H7 (cell line): ENCODE data around the gene MYL6B. TPM values are rescaled to one million over a fixed set of nuclear protein-coding genes. Genes with fewer than 3 reads are reported as not detected.
"Not testable (repeated sequence)": the region's sequence is repeated elsewhere in the genome, so short reads cannot be mapped to it uniquely, and the experiment has no call there.

Experiments used
- DNase-seq: peaks from one replicate; pipeline ENCODE4 v3.0.0; 2012
- H3K27me3 ChIP-seq: 2 replicates; pipeline ENCODE4 v1.6.0; 2011; ENCODE audit warnings: mild to moderate bottlenecking, low read length; ENCODE audit not compliant: control insufficient read depth, insufficient read depth
- H3K36me3 ChIP-seq: replicated peaks from 2 replicates; pipeline ENCODE4 v1.5.1; 2011; ENCODE audit warnings: low read length; ENCODE audit not compliant: control insufficient read depth, insufficient read depth
- H3K4me3 ChIP-seq: 2 replicates; pipeline ENCODE4 v1.5.1; 2011; ENCODE audit warnings: low read depth, mild to moderate bottlenecking, control low read depth, low read length, moderate library complexity; ENCODE audit not compliant: insufficient read depth
- total RNA-seq: library from RNA; depleted of rRNA; stranded (reverse); fragments of >200 nt; shearing (Covaris generic); gene quantifications from 2 replicates; pipeline ENCODE4 v1.2.3, GENCODE V29; 2014; rRNA removed

MYL6B gene
- 118 and 129 TPM in 2 replicates for total RNA-seq

- DNase-seq: peak; percentile 97
- Histone ChIP-seq H3K4me3 (peak within 1 kb of the TSS; percentile 70), H3K36me3 (peaks cover 7% of the 10 kb centered on the region), H3K27me3 (no peaks in the 10 kb centered on the region)
Observed at GRCh38 chr12:56152132-56152755, at the start of gene MYL6B. TSS of gene MYL6B (plus strand) at chr12:56152587. CDS start at chr12:56153919, 1,332 bp downstream.

DNA sequence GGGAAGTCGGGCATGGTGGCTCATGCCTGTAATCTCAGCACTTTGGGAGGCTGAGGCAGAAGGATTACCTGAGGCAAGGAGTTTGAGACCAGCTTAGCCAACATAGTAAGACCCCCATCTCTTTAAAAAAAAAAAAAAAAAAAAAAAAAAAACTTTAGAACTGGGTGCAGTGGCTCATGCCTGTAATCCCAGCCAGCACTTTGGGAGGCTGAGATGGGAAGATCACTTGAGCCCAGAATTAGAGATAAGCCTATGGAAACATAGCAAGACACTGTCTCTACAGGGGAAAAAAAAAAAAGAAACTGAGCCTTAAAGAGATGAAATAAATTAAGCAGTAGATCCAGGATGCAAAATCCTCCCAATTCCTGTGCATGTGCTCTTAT is 49.7 kb upstream of the MYL6B start:
- Histone ChIP-seq H3K4me3 (no peak overlapping the region), H3K27me3 (no peaks in the 10 kb centered on the region), H3K36me3 (peaks cover 35% of the 10 kb centered on the region)
- no peak for DNase-seq

- peak overlapping the region; percentile 87 for H3K4me3 ChIP-seq
- no peak for DNase-seq
- no peaks in the 10 kb centered on the region for H3K27me3 ChIP-seq
- H3K36me3 ChIP-seq: peaks cover 37% of the 10 kb centered on the region
Observed at GRCh38 chr12:56103066-56103711, 49.2 kb upstream of the MYL6B start.

DNA sequence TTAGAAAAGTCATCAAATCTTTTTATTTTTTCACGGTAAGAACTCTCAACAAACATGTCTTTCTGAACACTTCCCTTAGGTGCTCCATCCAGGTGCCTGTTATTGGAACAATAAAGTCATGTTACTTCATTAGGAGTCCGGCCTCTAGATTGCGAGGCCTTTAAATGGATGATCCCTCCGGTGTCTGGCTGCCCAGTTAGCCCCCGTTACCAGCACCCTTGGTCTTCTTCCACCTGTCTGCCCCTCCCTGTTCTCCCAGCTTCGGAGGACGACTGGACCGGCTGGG is 48.6 kb upstream of the MYL6B start:
- no peak for DNase-seq
- H3K36me3 ChIP-seq: peaks cover 40% of the 10 kb centered on the region
- no peaks in the 10 kb centered on the region for H3K27me3 ChIP-seq
- H3K4me3 ChIP-seq: peak overlapping the region; percentile 87

DNA sequence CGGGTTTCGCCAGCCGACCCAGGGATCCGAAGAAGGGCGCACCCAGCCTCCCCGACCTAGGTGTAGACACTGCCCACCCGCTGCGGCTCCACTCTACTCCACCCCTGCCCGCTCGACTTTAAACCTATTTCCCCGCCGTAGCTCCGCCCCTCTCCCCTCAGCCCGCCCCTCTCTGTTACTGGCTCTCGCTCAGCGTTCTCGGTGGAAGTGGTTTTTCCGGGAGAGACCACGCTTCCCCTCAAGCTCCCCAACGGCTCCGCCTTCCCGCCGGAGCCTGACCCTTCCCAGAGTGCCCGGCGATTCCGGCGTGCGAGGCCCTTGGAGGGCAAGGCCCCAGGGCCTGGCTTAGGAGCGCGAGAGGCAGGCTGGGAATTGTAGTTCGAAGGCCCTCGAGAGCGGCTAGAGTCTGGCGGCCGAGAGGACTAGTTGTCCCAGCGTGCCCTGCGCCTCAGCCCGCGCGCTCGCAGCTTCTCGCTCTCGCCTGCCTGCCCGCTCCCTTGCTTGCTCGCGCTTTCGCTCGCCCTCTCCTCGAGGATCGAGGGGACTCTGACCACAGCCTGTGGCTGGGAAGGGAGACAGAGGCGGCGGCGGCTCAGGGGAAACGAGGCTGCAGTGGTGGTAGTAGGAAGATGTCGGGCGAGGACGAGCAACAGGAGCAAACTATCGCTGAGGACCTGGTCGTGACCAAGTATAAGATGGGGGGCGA is 48.1 kb upstream of the MYL6B start, which contains the start of gene PA2G4:
Gene PA2G4, plus strand, starts transcription at position 451 of the 706 bp plus-strand sequence. Its CDS starts 179 bp downstream, at position 630.
- peaks cover 38% of the 10 kb centered on the region for H3K36me3 ChIP-seq

DNA sequence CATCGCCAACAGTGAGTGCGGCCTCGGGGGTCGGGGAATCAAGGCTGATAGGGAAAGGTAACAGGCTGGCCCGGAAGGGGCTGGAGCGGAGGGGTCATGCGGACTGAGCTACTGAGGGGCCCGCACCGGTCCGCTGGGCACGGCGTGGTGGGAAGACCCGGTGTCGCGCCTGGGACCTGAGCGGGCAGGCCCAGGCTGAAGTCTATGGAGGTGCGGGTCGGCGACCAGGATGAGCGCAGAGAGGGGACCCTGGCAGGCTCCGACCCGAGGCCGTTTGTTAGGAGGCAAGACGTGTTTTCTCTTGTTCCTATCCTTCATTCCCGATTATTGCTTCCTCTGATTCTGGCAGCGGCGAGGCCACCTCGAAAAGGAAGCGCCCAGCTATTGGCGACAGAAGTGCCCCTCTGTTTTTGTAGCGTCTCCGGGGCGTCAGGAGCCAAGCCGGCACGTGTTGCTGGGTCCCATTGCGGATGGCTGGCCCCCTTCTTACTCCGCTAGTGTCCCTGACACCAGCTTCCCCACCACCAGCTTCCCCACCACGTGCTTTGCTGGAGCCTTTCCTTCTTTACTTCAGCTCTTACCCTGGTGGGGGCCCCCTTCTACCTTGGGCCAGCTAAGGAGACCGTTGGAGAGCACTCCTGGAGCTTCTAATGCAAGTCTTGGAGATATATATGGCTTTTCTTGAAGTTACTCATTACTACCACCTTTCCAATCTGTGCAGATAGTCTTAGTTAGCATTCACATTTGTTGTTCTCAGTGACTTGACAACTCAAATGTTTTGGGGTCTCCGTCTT is 47.4 kb upstream of the MYL6B start:
- H3K27me3 ChIP-seq: no peaks in the 10 kb centered on the region
- peak; percentile 59 for DNase-seq
- H3K4me3 ChIP-seq: peak overlapping the region; percentile 87
- peaks cover 41% of the 10 kb centered on the region for H3K36me3 ChIP-seq

More for the DNA sequence above, 48.1 kb upstream of the MYL6B start, which contains the start of gene PA2G4:
- DNase-seq: peak; percentile 97
- no peaks in the 10 kb centered on the region for H3K27me3 ChIP-seq
- H3K4me3 ChIP-seq: peak within 1 kb of the TSS; percentile 87

DNA sequence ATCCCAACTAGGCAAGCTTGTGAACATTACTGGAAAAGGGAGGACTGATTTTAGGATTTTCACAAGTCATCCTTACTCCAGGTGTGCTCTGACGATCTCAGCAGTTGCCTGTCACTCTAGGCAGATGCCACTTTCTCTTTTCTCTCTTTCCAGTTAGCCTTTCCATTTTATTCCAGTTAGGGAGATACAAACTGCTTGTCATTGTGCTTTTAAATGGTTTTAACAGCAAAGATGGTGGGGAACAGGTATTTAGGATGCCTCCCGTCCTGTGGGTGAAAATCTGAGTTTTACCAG is 46.8 kb upstream of the MYL6B start:
- H3K36me3 ChIP-seq: peaks cover 44% of the 10 kb centered on the region
- no peaks in the 10 kb centered on the region for H3K27me3 ChIP-seq
- H3K4me3 ChIP-seq: peak overlapping the region; percentile 87

GRCh38 chr12:56107242-56107641 is 45.1 kb upstream of the MYL6B start:
- H3K36me3 ChIP-seq: peaks cover 48% of the 10 kb centered on the region

More for the DNA sequence above, 46.8 kb upstream of the MYL6B start:
- no peak for DNase-seq

GRCh38 chr12:56110571-56110970 is 41.8 kb upstream of the MYL6B start:
- Histone ChIP-seq H3K4me3 (no peak overlapping the region), H3K36me3 (peaks cover 51% of the 10 kb centered on the region), H3K27me3 (no peaks in the 10 kb centered on the region)
- DNase-seq: no peak

More at GRCh38 chr12:56107242-56107641, 45.1 kb upstream of the MYL6B start:
- H3K4me3 ChIP-seq: no peak overlapping the region
- no peak for DNase-seq
- H3K27me3 ChIP-seq: no peaks in the 10 kb centered on the region

DNA sequence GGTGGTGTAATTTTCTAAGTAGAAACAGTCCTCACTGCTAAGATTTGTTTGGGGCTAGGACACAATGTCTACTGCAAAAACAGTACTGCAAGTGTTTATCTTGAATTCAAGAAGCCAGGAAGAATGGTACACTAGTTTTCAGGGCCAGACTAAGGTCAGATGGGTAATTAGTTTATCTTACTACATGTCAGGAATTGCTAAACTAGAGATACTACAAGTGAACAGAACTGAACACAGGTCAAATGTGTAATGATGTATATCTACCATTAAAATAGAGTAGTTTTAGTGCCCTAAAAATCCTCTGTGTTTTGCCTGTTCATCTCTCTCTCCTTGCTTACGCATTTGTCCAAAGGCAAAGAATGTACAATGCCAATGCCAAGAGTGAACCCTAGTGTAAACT is 38.3 kb upstream of the MYL6B start:
- no peak for DNase-seq
- Histone ChIP-seq H3K27me3 (no peaks in the 10 kb centered on the region), H3K36me3 (peaks cover 30% of the 10 kb centered on the region), H3K4me3 (no peak overlapping the region)

- Histone ChIP-seq H3K27me3 (no peaks in the 10 kb centered on the region), H3K36me3 (peaks cover 23% of the 10 kb centered on the region), H3K4me3 (peak overlapping the region; percentile 83)
- no peak for DNase-seq
Observed at GRCh38 chr12:56115329-56115728, 37.1 kb upstream of the MYL6B start.

DNA sequence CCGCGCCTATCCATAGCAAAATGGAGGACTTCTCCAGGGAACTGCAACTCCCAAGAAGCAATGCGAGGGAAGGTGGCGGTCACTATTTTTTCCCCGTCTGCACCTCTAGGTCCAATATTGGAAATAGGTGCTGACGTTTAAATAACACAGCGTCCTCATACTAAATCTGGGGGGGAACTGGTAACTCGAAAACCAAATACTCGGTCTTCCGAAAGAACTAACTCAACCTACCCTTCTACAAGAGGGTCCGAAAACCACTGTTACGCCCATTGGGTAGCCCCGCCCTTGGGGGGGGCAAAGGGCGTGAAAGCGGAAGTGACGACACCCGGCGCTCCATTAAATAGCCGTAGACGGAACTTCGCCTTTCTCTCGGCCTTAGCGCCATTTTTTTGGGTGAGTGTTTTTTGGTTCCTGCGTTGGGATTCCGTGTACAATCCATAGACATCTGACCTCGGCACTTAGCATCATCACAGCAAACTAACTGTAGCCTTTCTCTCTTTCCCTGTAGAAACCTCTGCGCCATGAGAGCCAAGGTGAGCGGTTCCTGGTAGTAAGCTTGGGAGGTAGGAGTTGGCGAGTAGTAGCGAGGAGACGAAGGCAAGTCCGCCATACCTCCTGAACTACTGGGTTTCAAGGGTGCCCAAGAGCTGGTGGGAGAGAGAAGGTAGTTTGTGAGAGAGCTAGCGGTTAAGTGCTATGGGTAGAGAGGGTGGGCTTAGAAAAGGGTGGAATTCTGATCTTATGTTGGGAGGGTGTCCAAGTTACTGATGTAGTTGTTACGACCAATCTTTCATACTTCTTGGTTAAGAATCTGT is 35.9 kb upstream of the MYL6B start, which contains the start of gene RPL41:
Gene RPL41, plus strand, starts transcription at position 367 of the 815 bp plus-strand sequence.
- peak within 1 kb of the TSS; percentile 83 for H3K4me3 ChIP-seq
- H3K27me3 ChIP-seq: no peaks in the 10 kb centered on the region
- H3K36me3 ChIP-seq: peaks cover 19% of the 10 kb centered on the region
- DNase-seq: peak; percentile 81

GRCh38 chr12:56117082-56117706 is 35.2 kb upstream of the MYL6B start:
- not testable (repeated sequence) for H3K27me3 ChIP-seq, DNase-seq
- Histone ChIP-seq H3K4me3 (peak overlapping the region; percentile 83), H3K36me3 (peaks cover 17% of the 10 kb centered on the region)
